HCT116 (cell line): Measurements from ENCODE around the gene RGS13. TPM values are rescaled to one million over a fixed set of nuclear protein-coding genes. Genes with fewer than 3 reads are reported as not detected.

ENCODE experiments used
- ATAC-seq: fragments of 200-7000 bp; cut with Tn5 transposase; 2 replicates; pipeline ENCODE4 v1.9.1; 2020; ENCODE audit warnings: mild to moderate bottlenecking, moderate library complexity
- BruUV-seq: library from RNA; stranded (reverse); fragments of 400-500 nt; replicated peaks from 2 replicates; lab custom pipeline; 2021; lab: Mats Ljungman, UMichigan
- CTCF ChIA-PET: fragments of 300-600 bp; sonication (Branson Sonifier 250); formaldehyde crosslinking; loops from one replicate; lab custom pipeline; 2021; ENCODE audit warnings: antibody characterized with exemption; lab: Charles Lee
- POLR2A ChIA-PET: fragments of 300-600, 350-600 bp; sonication (Branson Sonifier 250); formaldehyde crosslinking; loops from one replicate; lab custom pipeline; 2021; ENCODE audit warnings: antibody characterized with exemption; lab: Charles Lee
- RAD21 ChIA-PET, 2 experiments: fragments of 300-600 bp; sonication (Branson Sonifier 250); formaldehyde crosslinking; loops; one replicate each; lab custom pipeline; 2023; ENCODE audit warnings: low total read pairs in 2 of 2; ENCODE audit not compliant: uncharacterized antibody in 2 of 2, unreplicated experiment in 2 of 2, low non-redundant PET in 1 of 2; lab: Charles Lee
- DNase-seq: peaks from one replicate; pipeline ENCODE4 v3.0.0-alpha.2; 2010; ENCODE audit warnings: low read depth, low spot score
- H2AFZ ChIP-seq: fragments of 200-600 bp; shearing (Covaris generic), sonication (generic); 2 replicates; pipeline ENCODE4 v1.6.1; 2017; ENCODE audit warnings: low read depth, mixed run types, mixed read lengths, antibody characterized with exemption, low read length; ENCODE audit not compliant: poor library complexity, severe bottlenecking
- H3K27ac ChIP-seq: 2 replicates; pipeline ENCODE4 v1.5.1; 2012; ENCODE audit warnings: low read depth, low read length
- H3K27me3 ChIP-seq: fragments of 200-600 bp; sonication (generic); 2 replicates; pipeline ENCODE4 v1.6.1; 2016; ENCODE audit warnings: mixed run types, low read length, mixed read lengths; ENCODE audit not compliant: insufficient read depth
- H3K36me3 ChIP-seq, 2 experiments: fragments of 200-500 bp in 1 of 2; fragments of 200-600 bp in 1 of 2; sonication (Bioruptor generic) in 1 of 2; sonication (generic) in 1 of 2; 2 replicates each; pipeline versions ENCODE4 v1.5.1 to v1.6.1; 2014 to 2016; ENCODE audit warnings: low read length in 2 of 2, inconsistent platforms in 1 of 2, mixed read lengths in 1 of 2, mixed run types in 1 of 2; ENCODE audit not compliant: insufficient read depth in 2 of 2, control insufficient read depth in 1 of 2
- H3K4me1 ChIP-seq, 2 experiments: fragments of 200-600 bp in 1 of 2; sonication (generic) in 1 of 2; 2 replicates each; pipeline versions ENCODE4 v1.5.1 to v1.6.1; 2012 to 2017; ENCODE audit warnings: low read length in 2 of 2, inconsistent platforms in 1 of 2, mild to moderate bottlenecking in 1 of 2, mixed read lengths in 1 of 2, mixed run types in 1 of 2, moderate library complexity in 1 of 2; ENCODE audit not compliant: insufficient read depth in 2 of 2, control insufficient read depth in 1 of 2
- H3K4me2 ChIP-seq: fragments of 200-600 bp; sonication (generic); 2 replicates; pipeline ENCODE4 v1.6.1; 2017; ENCODE audit warnings: mixed run types, low read length, mixed read lengths
- H3K4me3 ChIP-seq, 2 experiments: fragments of 200-600 bp in 1 of 2; sonication (generic) in 1 of 2; replicated peaks in 1 of 2; 2 replicates each; pipeline ENCODE4 v1.5.1; 2011 to 2016; ENCODE audit warnings: low read length in 2 of 2, control low read depth in 1 of 2, low read depth in 1 of 2, mild to moderate bottlenecking in 1 of 2, mixed read lengths in 1 of 2, mixed run types in 1 of 2
- H3K79me2 ChIP-seq: fragments of 200-600 bp; sonication (generic); 2 replicates; pipeline ENCODE4 v1.6.1; 2017; ENCODE audit warnings: mild to moderate bottlenecking, mixed run types, low read length, moderate library complexity, mixed read lengths; ENCODE audit not compliant: insufficient read depth
- H3K9ac ChIP-seq: fragments of 200-600 bp; sonication (generic); 2 replicates; pipeline ENCODE4 v1.6.1; 2016; ENCODE audit warnings: low read length, mixed read lengths
- H3K9me2 ChIP-seq: fragments of 200-600 bp; sonication (generic), shearing (Covaris generic); 2 replicates; pipeline ENCODE4 v1.6.1; 2017; ENCODE audit warnings: mixed run types, mild to moderate bottlenecking, moderate library complexity; ENCODE audit not compliant: insufficient read depth
- H3K9me3 ChIP-seq, 2 experiments: fragments of 200-500 bp in 1 of 2; fragments of 200-600 bp in 1 of 2; sonication (Bioruptor generic) in 1 of 2; sonication (generic) in 1 of 2; 2 replicates each; pipeline ENCODE4 v1.6.1; 2014 to 2017; ENCODE audit warnings: low read length in 2 of 2, mixed read lengths in 2 of 2, inconsistent platforms in 1 of 2, low read depth in 1 of 2, mild to moderate bottlenecking in 1 of 2, mixed run types in 1 of 2, moderate library complexity in 1 of 2; ENCODE audit not compliant: control insufficient read depth in 1 of 2, insufficient read depth in 1 of 2
- H4K20me1 ChIP-seq: fragments of 200-600 bp; sonication (generic), shearing (Covaris generic); 2 replicates; pipeline ENCODE4 v1.6.1; 2017; ENCODE audit warnings: mixed run types, mild to moderate bottlenecking, moderate library complexity; ENCODE audit not compliant: insufficient read depth
- CEBPB ChIP-seq: IDR thresholded peaks from 2 replicates; pipeline ENCODE4 v1.6.1; 2012; ENCODE audit warnings: low read depth
- CTCF ChIP-seq, 3 experiments: fragments of 200-600 bp in 1 of 3; sonication (generic) in 1 of 3; IDR thresholded peaks in 2 of 3; conservative IDR thresholded peaks in 1 of 3; 2 replicates each; pipeline ENCODE4 v1.5.1; 2012 to 2017; ENCODE audit warnings: low read depth in 2 of 3, low read length in 2 of 3, antibody characterized with exemption in 1 of 3, borderline replicate concordance in 1 of 3, control low read depth in 1 of 3, mild to moderate bottlenecking in 1 of 3, mixed read lengths in 1 of 3, mixed run types in 1 of 3, moderate library complexity in 1 of 3; ENCODE audit not compliant: insufficient read depth in 1 of 3
- EGR1 ChIP-seq: IDR thresholded peaks from 2 replicates; pipeline ENCODE4 v1.6.1; 2012; ENCODE audit warnings: low read depth
- MAX ChIP-seq: IDR thresholded peaks from 2 replicates; pipeline ENCODE4 v1.6.1; 2012
- POLR2A ChIP-seq: IDR thresholded peaks from 2 replicates; pipeline ENCODE4 v1.7.0; 2011; ENCODE audit warnings: borderline replicate concordance; ENCODE audit not compliant: insufficient read depth, insufficient read length; ENCODE audit errors: extremely low read depth
- SIN3A ChIP-seq: IDR thresholded peaks from 2 replicates; pipeline ENCODE4 v1.6.1; 2012; ENCODE audit warnings: low read depth
- TCF7L2 ChIP-seq: IDR thresholded peaks from 2 replicates; pipeline ENCODE4 v1.7.0; 2011; ENCODE audit warnings: borderline replicate concordance, inconsistent platforms; ENCODE audit not compliant: insufficient read depth, insufficient read length; ENCODE audit errors: extremely low read depth
- ZBTB33 ChIP-seq: IDR thresholded peaks from 2 replicates; pipeline ENCODE4 v1.6.1; 2011; ENCODE audit warnings: mild to moderate bottlenecking, low read length, moderate library complexity; ENCODE audit not compliant: insufficient replicate concordance; ENCODE audit errors: extremely low read depth
- ZNF274 ChIP-seq: fragments of 200-500 bp; sonication (Bioruptor generic); IDR thresholded peaks from 2 replicates; pipeline ENCODE4 v1.6.1; 2014; ENCODE audit warnings: mild to moderate bottlenecking, low read depth, low read length, inconsistent platforms
- intact Hi-C: fragments of 100-400 bp; cut with micrococcal nuclease; formaldehyde crosslinking; loops from 2 replicates; pipeline ENCODE4 v1.10.0; 2022
- total RNA-seq: library from RNA; stranded (reverse); gene quantifications from one replicate; pipeline ENCODE4 v1.2.1, GENCODE V29; 2021; ENCODE audit not compliant: unreplicated experiment

The RGS13 gene
- total RNA-seq, 1 experiment from 2014 or later, result not detected

- Histone ChIP-seq H2AFZ (no peak overlapping the region), H3K4me1 (peaks cover 0 to 6% of the 10 kb centered on the region in 2 experiments; a peak in 2 of 4 replicates), H3K27me3 (no peaks in the 10 kb centered on the region), H3K4me3 (no peak overlapping the region), H3K4me2 (no peak overlapping the region), H3K9ac (no peak overlapping the region), H3K9me3 (no peaks in the 10 kb centered on the region), H3K79me2 (no peaks in the 10 kb centered on the region), H3K9me2 (no peaks in the 10 kb centered on the region), H3K27ac (no peak overlapping the region), H4K20me1 (no peaks in the 10 kb centered on the region), H3K36me3 (no peaks in the 10 kb centered on the region)
- intact Hi-C loops, result no loop called here
- RAD21 ChIA-PET, result no interaction called here
- CTCF ChIA-PET, result no interaction called here
- DNase-seq, result no peak
- POLR2A ChIA-PET, result no interaction called here
- BruUV-seq, result no TSS peak
- no peak for ATAC-seq
- TF ChIP-seq POLR2A (no peak), CTCF (IDR thresholded peaks at IDR 0.05 in 2 of 3, conservative IDR thresholded peaks at IDR 0.05 in 1 of 3; ENCODE audit: borderline replicate concordance in 1 of 3, insufficient read depth in 1 of 3, low read depth in 2 of 3, low read length in 2 of 3) (no peak), SIN3A (no peak), TCF7L2 (no peak), EGR1 (no peak), ZBTB33 (no peak), ZNF274 (no peak), MAX (no peak), CEBPB (no peak)
Measured at GRCh38 chr1:192603218-192603787, 32.6 kb upstream of the RGS13 start.
